Right renal pelvis (tissue), 4 donors: ENCODE measurements around the gene SOS2. TPM values are rescaled to one million over a fixed set of nuclear protein-coding genes. Genes with fewer than 3 reads are reported as not detected.

Source experiments
- DNase-seq, 4 donors: peaks; one replicate each; pipeline ENCODE4 v3.0.0-alpha.2; 2013; ENCODE audit warnings: low read depth in 4 of 4, low spot score in 3 of 4, missing footprints in 1 of 4
- polyA plus RNA-seq, 4 donors: library from polyadenylated mRNA; unstranded; fragments of 120-200 nt; gene quantifications; one replicate each; pipeline ENCODE4 v1.2.1, GENCODE V29; 2013; ENCODE audit not compliant: insufficient read length in 4 of 4

The SOS2 gene
- polyA plus RNA-seq, 4 donors: 33.9 to 45.8 (median 44.0) TPM

DNA sequence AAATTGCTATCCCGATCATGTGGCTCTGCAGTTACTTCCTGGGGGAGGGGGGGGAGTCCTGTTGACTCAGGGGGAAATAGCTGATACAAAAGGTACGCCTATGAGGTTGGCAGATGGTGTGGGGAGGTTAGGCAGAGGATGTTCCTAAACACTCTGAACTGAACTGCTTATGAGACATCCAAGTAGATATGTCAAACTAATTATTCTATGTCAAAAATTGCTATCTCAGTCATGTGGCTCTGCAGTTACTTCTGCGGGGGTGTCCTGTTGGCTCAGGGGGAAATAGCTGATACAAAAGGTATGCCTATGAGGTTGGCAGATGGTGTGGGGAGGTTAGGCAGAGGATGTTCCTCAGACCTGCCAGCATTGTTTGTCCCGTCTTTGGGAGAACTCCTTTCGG is 109.9 kb downstream of the SOS2 start:
- DNase-seq: no peak

DNA sequence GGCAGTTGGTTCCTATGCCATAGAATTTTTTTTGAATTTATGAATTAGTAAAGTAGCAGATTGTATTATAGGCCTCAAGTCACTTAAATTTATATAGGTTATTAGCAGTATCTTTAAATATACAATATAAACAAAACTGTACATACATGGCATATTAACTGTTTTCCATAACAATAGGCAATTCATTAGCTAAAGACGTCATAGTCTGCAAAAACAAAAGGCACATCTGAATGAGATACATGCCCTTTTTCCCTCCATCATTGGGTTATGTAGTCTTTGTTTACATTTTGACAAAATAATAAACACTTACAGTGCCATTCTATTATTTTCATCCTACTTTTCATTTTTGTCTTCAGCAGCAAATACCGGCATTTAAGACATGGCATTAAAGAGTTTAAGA is 113.9 kb downstream of the SOS2 start:
- no peak for DNase-seq

DNA sequence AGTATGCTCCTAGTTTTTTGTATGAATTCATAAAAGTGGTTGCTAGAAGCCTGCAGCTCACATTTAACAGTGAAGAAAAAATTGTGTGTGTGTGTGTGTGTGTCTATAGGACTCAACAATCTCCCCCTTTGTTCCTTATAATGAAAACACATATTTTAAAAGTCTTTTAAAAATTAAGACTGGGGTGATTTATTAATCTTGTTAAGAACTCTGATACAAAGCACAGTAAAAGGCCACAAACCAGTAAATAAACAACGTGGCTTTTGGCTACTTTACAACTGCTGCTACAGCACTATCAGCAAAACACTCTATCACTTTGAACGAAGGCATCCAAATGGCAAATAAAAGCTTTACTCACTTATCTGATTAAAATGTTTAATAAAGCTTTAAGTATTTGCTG is 114.4 kb downstream of the SOS2 start:
- DNase-seq: peak in 3 of 4 donors; percentile 40 to 56 (median 40)

DNA sequence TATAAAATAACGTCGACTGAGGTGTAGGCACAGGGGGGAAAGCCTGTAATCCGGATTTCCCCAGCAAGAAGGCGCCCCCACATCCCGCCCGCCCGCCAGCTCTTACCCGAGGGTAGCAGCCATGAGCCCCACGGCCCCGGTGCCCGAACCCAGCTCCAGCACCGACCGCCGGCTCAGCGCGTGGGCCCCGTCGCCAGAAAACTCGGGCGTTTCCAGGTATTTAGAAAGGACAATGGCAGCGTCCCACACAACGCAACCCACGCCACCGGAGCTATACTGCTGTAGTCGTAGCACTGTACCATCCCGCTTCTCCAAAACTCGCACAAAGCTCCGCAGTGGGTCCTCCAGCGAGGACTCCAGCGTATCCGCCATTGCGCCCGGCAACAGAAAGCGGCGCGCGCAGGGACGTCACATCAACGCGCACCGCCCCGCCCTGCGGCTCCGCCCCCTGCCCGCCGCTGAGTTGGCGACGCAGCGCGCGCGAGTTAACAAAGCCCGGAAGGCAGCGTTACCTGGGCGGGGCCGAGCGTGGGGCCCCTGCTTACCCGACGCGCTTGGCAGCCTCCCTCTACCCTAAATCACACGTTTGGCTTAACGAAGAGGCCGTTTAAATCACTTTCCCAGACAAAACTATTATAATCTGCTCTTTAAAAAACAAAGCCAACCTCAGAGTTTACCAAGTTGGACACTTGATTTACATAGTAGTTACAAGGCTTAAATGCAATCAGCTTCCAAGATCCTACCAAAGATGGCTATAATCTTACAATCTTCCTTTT is 115.0 kb downstream of the SOS2 start, which contains the start of gene VCPKMT:
Gene VCPKMT (minus strand): TSS at position 392 of the 776 bp plus-strand sequence. CDS start 20 bp downstream, at position 372.
- peak; percentile 87 to 90 (median 89) for DNase-seq

DNA sequence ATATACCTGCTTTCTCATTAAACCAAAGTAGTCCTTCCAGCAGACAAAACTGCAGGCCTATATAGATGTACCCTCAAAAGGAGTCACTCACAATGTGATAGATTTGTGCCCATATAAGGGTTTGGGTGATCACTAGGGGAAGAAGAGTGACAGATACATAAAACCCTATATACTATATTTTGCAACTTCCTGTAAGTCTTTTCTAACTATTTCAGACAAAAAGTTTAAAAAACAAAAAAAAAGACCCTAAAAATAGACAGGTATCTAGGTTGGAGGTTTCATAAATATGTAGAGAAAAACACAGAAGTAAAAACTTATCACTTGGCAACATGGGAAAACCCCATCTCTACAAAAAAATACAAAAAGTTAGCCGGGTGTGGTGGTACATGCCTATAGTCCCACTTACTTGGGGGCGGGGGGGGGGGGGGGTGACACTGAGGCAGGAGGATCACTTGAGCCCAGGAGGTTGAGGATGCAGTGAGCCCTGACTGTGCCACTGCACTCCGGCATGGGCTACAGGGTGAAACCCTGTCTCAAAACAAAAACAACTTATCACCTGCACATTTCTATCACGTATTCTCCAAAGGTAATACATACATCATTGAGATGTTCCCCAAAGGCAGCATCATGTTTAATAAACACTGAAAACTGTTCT is 117.9 kb downstream of the SOS2 start:
- no peak for DNase-seq

DNA sequence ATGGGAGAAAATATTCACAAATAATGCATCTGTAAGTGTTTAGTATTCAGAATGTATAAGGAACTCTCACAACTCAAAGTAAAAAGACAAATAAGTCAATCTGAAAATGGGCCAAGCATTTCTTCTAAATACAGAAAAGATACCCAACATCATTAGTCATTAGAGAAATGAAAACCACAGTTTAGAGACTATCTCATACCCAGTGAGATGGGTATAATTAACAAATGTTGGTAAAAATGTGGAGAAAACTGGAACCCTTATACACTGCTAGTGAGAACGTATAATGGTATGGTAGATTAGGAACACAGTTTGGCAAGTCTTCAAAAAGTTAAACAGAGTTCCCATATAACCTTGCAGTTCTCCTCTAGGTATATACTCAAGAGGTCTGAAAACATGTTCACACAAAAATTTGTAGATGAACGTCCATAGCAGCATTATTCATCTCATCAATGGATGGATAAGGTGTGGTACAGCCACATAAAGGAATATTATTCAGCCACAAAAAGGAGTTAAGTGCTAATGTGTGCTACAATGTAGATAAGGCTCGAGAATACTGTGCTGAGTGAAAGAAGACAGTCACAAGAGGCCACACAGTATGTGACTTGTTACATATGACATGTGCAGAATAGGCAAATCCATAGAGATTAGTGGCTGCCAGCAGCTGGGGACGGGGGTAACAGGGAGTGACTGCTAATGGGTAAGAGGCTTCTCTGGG is 120.9 kb downstream of the SOS2 start:
- DNase-seq: no peak

DNA sequence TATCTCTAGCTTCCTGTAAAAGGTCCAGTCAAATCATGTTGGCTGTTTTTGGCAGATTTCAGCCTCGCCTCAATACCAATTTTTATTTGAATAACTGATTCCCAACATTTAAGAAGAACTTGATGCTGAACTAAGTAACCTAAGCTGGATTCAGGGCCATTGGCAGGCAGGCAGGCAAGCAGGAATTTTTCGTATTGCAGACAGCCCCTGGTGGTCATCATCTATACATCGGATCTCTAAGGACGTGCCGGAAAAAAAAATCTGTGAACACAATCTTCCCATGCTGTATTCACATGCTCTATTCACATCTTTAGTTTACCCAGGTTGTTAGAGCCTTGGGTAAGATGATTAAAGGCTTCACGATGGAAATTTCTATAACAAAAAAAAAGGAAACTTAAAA is 122.0 kb downstream of the SOS2 start:
- no peak for DNase-seq

DNA sequence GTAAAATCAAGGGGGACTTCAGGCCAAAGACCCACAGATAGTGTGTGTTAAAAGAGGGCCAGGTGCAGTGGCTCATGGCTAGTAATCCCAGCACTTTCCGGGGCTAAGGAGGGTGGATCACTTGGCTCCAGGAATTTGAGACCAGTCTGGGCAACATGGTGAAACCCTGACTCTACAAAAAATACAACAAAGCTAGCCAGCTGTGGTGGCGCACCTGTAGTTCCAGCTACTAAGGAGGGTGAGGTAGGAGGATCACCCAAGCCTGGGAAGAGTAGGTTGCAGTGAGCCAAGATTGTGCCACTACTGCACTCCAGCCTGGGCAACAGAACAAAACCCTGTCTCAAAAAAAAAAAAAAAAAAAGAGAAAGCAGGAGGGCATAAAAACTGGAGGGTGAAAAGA is 123.5 kb downstream of the SOS2 start:
- DNase-seq: no peak

DNA sequence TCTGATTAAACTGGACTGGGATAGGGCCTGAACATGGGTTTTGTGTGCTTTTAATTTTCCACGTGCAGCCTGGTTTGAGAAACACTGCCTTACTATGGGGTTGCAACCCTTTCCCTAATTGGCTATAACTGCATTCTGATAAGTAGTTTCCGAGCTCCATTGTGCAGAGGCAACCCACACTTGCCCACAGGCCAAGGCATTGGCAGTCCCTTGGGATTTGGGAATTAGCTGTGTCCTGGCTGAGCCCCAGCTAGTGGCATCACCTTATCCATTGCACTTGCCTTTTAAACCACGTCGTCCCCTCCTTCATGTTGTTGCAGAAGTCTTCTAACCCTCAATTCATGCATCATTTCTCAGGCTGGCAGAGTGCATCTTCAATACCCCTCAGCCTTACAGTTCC is 125.2 kb downstream of the SOS2 start:
- no peak for DNase-seq

DNA sequence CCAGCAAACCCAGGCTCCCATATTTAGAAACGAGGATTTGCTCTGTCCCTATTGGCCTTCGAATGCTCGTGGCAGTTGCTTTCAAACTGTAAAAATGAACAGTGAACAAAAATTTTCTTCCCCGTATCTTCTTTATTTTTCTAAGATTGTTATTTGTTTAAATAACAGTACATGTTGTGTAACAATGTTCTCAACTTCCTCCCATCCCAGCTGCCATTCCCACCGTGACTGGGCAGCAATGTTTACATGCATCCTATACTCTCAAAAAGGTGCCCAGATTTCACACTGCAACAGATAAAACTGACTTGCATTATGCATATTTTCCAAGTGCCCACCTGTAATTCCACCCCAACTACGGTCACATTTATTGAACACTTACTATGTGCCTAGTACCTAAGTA is 127.8 kb downstream of the SOS2 start:
- DNase-seq: no peak

DNA sequence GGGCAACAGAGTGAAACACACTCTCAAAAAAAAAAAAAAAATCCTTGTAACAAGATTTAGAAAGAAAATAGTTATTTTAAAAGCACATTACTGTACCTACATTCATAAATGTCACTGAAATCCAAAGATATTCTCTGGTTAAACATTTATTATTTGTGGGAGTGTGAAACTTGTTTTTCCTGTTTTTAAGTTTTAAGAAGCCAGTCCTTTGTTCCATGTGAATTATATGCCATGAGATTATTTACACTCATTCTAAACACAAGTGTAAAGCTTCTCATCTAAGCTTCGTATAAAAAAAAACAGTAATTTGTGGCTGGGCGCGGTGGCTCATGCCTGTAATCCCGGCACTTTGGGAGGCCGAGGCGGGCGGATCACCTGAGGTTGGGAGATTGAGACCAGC is 130.0 kb downstream of the SOS2 start:
- no peak for DNase-seq

DNA sequence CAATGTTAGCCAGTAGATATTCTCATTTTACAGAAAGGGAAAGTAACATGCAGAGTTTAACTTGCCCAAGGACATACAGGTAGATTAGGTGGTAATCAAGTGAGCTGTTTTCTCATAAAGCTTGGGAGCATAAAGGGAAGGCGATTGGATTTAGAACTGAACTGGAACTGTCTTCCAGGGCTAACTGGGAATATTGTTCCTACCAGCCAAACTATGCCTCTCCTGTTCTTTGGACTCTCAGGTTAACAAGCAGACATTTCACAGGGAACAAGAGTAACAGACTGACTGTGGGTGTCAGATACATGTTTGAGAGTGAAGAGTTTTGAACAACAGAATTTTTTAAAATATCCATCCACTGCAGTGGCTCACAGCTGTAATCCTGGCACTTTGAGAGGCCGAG is 130.6 kb downstream of the SOS2 start:
- DNase-seq: no peak

DNA sequence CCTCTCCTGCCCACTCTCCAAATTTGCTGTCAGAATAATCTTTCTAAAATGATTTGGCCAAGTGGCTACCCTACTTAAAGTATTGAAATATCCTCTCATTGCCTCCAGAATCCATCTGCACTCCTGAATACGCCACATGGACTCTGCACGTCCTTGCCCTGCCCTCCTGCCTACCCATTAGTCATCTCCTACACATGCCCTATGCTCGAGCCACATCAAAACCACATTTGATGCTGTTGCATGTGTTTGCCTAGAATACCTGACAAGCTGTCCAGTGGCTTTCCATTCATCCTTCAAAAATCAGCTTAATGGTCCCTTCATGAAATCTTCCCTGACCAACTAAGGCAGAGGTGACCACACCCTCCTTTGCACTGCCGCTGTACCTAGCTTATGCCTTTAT is 132.0 kb downstream of the SOS2 start:
- DNase-seq: no peak

DNA sequence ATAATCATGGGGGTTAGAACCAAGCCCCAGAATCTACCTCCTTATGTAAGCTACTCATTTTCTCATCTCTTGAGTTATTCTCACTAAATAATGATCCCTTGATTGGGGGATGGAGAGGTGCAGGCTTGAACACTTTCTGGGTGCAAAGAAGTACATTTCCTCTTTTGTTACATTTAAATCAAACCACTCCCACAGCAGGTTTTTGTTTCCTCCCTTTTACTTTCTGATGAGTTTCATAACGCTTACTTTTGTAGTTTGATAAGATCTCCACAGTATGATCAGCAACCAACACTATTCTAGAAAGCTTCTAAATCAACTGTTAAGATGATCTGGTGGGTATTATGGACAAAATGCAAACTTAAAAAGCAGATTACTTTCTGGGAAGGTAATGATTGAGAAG is 135.5 kb downstream of the SOS2 start:
- no peak for DNase-seq

DNA sequence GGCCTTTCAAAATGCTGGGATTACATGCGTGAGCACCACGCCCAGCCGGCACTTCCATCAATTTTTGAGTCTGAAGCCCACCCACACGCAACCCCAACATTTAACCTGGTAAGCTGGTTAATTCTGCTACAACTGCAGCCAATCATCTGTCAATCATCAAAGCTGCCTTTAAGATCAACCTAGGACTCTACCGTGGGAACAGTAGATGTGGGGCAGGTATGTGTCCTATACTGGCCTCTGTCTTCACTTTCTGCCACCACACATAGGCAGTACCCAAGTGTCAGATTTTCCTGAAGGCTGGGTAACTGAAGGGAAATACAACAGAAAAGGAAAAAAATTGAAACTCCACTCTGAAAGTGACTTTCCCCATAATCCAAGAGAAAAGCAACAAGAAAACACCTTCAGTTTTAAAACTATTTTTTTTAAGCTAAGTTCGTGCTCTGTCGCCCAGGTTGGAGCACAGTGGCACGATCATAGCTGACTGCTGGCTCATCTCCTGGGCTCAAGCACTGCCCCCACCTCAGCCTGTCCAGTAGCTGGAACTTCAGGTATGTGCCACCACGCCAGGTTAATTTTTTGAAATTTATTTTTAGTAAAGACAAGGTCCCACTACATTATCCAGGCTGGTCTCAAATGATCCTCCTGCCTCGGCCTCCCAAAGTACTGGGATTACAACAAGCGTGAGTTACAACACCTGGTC is 137.2 kb downstream of the SOS2 start:
- DNase-seq: no peak

DNA sequence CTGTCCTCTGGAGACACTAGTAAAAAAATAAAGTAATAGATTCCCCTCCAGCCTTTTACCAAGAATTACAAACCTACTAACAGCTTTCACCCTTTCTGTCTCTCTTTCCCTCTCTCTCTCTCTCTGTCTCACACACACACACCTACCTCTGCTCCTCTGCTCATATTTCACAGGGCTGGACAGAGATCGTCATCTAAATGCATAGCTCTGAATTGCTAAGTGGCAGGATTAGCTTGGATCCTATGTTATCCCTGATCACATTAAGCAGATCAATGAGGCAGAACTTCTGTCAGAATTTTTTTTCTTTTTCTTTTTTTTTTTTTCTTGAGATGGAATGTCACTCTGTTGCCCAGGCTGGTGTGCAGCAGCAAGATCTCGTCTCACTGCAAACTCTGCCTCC is 137.9 kb downstream of the SOS2 start:
- no peak for DNase-seq

DNA sequence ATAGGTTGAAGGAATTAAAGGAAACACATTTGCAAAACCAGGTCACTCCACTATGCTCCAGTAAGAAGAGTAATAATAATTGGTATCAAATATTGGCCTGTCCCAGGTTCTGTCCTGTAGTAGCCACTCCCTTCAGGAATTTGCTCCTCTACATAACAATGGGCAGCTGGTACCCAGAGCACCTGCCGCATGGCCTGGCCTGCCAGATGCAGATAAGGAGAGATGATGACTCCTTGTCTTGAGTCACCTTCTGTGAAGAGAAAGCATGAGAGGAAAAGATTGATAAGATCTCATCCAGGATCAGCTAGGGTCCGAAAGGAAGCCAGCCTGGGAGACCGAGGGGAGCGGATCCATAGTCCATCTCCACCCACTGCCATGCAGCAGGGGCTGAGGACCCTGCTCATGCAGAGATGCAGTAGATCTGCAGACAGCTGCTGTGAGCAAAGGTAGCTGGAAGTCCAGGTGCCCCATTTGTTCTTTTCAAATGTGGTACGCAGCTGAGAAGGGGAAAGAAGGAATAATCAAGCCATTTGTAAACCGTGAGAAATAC is 139.3 kb downstream of the SOS2 start:
- no peak for DNase-seq

DNA sequence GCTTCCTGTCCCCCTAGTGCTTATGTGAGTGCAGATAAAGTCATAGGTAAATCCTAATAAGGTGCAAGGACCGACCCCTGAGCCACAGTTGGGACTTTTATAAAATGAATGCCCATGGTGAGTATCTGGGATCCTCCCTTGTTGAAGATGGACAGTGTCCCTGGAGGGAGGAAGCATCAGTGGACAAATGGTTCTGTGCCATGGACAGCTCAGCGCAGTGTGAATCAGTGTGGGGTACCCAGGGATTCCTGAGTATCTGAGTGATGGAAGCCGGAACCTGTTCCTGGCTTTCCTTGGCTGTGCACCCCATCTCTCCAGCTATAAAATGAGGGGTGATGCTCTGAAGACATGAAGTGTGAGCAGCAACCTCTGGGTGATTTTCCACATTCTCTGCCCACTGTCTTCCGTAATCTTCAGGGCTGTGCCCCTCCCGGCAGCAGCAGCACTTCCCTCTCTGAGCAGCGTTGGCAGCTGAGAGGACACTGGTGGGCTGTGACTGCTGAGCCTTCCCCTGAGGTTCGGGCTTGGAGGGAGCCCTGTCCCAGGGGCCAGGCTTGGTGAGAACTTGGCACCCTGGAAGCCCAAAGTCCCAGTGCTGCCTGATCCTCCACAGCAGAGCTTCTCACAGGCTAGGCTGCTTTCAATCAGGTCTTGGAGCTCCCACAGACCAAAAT is 140.0 kb downstream of the SOS2 start:
- no peak for DNase-seq

DNA sequence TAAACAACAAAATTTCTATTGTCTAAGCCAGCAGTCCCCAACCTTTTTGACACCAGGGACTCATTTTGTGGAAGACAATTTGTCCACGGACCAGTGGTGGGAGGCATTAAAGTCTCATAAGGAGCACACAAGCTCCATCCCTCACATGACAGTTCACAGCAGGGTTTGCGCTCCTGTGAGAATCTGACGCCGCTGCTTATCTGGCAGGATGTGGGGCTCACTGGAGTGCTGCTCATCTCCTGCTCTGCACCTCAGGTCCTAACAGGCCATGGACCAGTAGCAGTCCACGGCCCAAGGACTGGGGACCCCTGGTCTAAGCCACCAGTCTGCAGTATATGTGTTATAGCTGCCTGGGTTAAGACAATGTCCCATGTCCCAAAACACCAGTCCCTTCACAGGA is 142.2 kb downstream of the SOS2 start:
- no peak for DNase-seq

DNA sequence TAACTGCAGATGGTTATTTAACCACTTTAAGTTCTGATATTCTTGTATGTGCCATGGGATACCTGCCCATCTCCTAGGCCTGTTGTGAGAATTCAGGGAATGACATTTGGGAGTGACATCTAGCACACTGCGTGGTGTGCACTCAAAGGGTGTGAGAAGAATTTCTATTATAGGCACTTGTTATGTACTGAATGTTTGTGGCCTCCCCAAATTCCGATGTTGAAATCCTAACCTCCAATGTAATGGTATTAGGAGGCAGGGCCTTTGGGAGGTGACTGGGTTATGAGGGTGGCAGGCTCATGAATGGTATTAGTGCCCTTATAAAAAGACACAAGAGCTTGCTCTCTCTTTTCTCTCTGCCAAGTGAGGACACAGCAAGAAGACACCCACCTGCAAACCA is 142.6 kb downstream of the SOS2 start:
- DNase-seq: no peak
